NCI-H2171 (cell line): Measurements from ENCODE around the gene MLST8.

Experiments used
- DNase-seq: peaks from one replicate; lab custom pipeline; 2025; lab: John Stamatoyannopoulos, UW

Gene MLST8

DNA sequence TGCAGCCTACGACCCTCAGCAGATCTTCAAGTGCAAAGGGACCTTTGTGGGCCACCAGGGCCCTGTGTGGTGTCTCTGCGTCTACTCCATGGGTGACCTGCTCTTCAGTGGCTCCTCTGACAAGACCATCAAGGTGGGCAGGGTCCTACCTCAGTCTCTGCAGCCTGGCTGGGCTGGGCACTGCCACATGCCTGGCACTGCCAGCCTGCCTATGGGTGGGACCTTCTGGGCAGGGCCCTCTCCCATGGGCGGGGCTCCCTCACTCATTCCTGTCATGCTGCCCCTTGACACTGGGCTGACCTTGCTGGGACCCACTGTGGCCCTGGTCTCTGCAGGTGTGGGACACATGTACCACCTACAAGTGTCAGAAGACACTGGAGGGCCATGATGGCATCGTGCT, 31.3 kb upstream of the MLST8 start:
- no peak for DNase-seq

DNA sequence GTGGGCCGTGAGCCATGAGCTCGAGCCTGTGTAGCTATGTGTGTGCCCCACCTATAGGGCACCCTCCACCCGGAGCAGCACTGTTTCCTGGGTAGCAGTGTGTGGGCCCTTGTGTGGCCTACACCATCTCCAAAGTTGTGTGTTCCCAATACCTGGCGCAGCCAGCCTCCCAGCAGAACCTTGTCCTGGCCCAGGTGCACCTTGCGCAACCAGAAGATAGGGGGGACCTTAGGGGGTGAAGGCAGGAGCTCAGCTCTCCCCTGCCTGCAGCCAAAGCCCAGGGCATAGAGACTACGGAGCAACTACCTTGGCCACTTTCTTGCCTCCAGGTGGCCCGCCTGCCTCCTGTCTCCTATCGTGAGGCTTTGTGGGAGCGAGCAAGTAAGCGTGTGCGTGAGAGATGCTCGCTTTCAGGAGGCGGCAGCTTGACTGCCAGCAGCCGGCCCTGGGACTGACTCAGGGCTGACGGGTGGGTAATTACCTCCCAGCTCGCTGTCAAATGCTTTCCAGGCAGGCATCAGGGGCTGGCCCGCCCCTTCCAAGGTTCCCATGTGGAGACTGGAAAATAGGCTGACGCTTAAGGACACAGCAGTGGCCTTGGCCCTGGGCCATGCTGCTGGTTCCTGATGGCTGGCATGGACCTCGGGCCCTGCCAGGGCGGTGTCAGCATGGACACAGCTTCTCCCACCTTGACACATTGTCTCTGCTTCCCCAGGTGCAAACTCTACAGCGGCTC, 30.7 kb upstream of the MLST8 start:
- no peak for DNase-seq

- no peak for DNase-seq
These were observed 29.8 kb upstream of the MLST8 start for GRCh38 chr16:2175454-2175853.

- no peak for DNase-seq
These were observed 29.2 kb upstream of the MLST8 start for GRCh38 chr16:2176047-2176446.

DNA sequence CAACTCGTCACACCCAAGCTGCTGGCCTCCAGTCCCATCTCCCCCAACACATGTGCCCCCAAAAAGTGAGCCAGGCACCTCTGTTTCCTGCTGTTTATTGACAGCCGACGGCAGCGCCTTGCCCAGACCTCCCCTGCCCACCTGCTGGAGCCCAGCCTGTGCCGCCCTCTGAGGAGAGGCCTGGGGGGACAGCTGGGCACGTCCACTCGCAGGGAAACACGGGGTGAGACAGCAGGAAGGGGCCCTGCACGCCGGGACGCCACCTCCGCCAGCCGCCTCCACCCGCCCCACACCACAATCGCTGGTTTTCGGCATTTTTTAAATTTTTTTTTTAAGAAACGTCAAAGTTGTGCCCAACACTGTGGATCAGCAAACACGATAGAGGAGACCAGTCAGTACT, 28.2 kb upstream of the MLST8 start:
- no peak for DNase-seq

- no peak for DNase-seq
These were observed 27.7 kb upstream of the MLST8 start for GRCh38 chr16:2177561-2177960.

DNA sequence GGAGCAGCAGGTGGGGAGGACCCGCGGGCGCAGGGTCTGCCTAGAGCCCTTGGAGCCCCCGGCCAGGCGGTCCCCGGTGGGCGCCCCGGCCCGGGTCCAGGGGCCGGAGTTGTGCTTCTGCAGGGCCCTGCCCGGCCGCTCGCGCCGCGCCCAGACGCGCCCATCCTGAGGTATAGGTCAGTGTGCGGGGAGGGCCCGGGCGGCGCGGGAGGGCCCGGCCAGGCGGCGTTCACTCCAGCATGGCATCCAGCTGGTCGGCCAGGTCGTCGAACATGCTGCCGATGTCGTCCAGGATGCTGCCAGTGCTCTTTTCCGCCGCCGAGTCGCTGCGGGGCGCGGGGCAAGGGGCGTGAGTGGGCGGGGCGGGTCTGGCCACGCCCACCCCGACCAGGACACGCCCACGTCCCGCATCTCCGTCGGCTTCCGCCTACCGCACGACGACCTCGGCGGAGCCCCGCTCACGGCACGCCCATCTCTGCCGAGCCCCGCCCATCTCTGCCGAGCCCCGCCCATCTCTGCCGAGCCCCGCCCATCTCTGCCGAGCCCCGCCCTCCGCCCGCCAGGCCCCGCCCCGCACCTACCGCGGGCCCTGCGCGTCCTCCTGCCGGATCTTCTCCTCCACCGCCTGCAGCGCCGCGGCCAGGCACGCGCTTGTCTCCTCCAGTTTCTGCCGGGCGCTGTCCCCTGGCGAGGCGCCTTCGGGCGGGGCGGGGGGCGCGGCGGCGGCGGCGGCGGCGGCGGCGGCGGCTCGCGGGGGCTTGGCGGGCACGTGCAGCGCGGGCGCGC, 26.7 kb upstream of the MLST8 start:
- DNase-seq, result no peak

DNA sequence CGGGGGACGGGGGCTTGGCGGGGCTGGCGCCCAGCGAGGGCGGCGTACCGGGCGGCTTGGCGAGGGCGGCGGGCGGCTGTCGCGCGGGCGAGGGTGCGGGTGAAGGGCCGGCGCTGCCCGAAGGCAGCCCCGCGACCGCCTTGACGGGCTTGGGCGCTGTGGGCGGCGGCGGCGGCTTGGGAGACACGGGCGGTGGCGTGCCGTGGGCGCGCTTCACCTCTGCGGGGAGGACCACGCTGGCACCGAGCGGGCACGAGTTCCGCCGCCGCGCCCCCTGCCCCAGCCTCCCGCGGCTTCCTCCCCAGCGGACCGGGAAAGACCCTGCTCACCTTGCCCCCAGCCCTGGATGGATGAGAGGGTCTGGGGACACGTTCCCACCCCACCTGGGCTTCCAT, 26.1 kb upstream of the MLST8 start:
- DNase-seq, result no peak

- DNase-seq, result no peak
These were observed 25.7 kb upstream of the MLST8 start for GRCh38 chr16:2179576-2179975.

DNA sequence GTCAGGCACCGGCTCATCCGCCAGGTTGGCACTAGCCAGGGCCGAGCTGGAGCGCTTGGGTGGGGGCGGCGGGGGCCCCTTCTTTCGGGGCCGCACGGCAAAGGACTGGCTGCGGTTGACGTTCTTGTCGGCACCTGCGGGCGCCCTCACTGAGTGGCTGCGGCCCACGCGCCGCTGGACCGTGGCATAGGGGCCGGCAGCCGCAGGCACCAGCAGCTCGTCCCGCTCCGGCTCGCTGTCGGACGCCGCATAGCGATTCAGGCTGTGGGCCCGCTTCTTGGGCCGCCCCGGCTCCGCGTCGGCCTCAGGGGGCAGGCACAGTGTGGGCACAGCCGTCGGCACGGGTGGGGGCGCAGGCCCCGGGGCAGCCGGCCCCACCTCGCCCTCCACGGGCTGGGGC, 24.8 kb upstream of the MLST8 start:
- DNase-seq, result no peak

- DNase-seq, result no peak
These were observed 24.0 kb upstream of the MLST8 start for GRCh38 chr16:2180962-2181923.

- DNase-seq, result no peak
These were observed 23.3 kb upstream of the MLST8 start for GRCh38 chr16:2181952-2182351.

DNA sequence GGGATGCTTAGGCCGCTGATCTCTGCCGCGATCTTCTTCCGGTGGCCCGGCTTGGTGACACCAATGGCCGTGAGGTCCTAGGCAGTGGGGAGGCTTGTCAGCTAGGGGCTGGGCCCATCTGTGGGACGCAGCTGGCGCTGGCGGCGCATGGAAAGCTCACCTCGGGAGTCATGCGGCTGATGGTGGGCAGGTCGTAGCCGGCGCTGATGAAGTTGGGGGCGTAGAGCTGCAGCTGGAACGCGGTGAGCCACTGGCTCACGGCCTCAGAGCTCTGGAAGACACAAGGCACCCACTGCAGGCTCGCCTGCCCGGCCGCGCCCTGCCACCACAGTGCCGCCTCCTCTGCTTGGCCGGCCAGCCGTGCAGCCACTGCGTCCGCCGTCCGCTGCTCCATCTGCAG, 21.6 kb upstream of the MLST8 start:
- DNase-seq, result no peak

DNA sequence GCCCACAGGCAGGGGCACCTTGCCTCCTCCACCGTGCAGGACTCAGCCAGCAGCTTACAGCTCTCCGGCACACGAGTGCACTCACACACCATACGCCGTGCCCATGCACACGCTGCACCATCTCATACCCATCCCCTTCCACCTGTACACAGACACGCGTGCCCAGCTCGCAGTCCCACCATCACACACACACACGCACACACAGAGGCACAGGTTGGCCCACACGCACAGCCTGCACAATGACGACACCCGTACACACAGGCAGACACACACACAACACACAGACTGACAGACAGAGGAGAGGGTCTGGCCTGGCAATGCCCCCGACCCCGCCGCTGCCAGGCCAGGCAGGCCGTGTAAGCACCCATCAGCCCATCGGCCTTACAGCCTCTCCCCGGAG, 20.9 kb upstream of the MLST8 start:
- DNase-seq, result no peak

DNA sequence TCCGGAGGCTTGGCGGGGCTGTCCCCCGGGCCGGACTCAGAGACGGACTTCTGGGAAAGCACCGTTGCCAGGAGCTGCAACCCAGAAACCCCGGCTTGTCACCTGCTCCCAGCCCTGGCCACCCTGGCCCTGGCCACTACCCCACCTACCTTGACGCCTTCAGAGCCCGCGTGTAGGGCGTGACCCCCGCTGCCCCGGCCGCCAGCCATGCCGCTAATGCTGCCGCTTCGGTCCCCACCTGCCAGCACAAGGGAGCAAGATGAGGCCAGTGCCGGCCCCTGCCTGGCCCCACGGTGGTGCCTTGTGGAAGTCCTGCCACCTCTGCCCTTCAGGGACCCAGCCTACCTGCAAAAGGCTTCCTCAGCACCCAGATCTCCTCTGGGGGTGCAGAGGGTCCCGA, 20.3 kb upstream of the MLST8 start:
- no peak for DNase-seq

GRCh38 chr16:2186064-2186463, 19.2 kb upstream of the MLST8 start:
- DNase-seq, result no peak

GRCh38 chr16:2186505-2186904, 18.7 kb upstream of the MLST8 start:
- DNase-seq, result no peak

GRCh38 chr16:2187212-2187611, 18.0 kb upstream of the MLST8 start:
- DNase-seq, result no peak

DNA sequence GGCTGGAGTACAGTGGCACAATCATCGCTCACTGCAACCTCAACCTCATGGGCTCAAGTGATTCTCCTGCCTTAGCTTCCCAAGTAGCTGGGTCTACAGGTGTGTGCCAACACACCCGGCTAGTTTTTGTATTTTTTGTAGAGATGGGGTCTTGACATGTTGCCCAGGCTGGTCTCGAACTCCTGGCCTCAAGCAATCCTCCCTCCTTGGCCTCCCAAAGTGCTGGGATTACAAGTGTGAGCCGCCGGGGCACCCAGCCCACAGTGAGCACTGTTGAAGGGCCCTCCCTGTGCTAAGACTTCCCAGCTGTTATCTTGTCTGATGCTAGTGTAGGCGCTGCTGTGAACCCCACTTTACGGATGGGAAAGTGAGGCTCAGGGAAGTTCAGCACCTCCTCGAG, 16.9 kb upstream of the MLST8 start:
- no peak for DNase-seq

- DNase-seq, result no peak
These were observed 15.9 kb upstream of the MLST8 start for GRCh38 chr16:2189252-2189893.

DNA sequence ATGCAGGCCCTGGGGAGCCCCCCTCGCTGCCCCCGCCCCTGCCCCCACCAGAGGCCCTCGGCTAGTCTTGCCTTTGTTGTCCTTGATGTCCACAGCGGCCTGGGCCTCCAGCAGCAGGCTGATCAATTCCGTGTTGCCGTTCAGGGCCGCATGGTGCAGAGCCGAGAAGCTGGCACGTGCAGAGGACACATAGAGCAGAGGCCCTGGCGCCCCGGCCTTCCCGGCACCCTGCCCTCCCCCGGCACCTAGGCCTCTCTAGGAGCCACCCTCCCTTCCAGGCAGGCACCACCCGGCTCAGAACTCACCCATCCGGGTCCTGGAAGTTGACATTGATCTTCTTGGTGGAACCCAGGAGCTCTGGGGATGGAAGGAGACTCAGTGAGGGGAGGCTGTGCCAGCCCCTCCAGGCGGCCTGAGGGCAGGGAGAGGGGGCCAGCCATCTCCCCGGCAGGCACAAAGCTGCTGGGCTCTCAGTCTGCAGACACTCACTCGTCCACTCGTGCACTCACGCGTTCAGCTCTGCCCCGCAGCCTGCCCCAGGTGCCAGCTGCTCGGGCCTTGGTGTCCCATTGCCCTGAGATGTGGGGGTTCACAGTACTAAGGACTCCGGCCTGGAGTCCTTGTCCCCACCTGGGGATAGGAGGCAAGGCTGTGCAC, 15.1 kb upstream of the MLST8 start:
- DNase-seq, result no peak
